B cell (primary cell): ENCODE data around the gene ZDHHC11.
"Not testable (repeated sequence)": the region's sequence is repeated elsewhere in the genome, so short reads cannot be mapped to it uniquely, and the experiment has no call there.

Experiments
- EZH2 ChIP-seq: IDR thresholded peaks from 2 replicates; pipeline ENCODE4 v1.6.1; 2012; ENCODE audit warnings: borderline replicate concordance, low read depth, mild to moderate bottlenecking, moderate library complexity, low read length; ENCODE audit not compliant: insufficient read depth, poor library complexity, severe bottlenecking
- TF ChIP-seq, protein P1 (sequence below): fragments of 200-600 bp; IDR thresholded peaks from one replicate; pipeline ENCODE4 v1.8.0; 2022; ENCODE audit warnings: antibody characterized with exemption, mild to moderate bottlenecking

DNA sequence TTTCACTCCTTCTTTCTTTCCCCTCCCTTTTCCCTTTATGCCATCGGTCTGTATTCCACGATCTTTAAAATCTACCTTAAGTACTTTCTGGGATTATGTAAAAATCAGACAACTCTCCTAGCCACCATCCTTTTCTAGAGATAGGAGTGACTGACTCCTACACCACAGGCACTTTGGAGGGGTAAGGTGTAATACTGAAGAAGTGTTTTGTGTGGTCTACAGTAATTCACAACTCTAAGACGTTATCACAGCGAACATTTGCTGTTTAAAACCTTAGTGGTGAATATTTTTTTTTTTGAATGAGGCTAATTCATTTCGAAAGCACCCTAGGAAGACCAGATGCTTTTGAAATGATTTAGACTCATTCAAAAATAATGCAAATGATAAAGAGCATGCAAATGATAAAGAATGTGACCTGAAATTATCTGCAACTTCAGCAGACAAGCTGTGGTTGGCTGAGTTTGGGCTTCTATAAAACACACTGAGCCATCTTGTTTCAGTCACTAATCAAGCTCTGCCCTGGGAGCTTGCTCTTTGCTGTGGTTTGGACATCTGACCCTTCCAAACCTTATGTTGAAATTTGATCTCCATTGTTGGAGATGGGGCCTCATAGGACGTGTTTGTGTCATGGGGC is 52.2 kb downstream of the ZDHHC11 start:
- TF ChIP-seq, protein P1, sequence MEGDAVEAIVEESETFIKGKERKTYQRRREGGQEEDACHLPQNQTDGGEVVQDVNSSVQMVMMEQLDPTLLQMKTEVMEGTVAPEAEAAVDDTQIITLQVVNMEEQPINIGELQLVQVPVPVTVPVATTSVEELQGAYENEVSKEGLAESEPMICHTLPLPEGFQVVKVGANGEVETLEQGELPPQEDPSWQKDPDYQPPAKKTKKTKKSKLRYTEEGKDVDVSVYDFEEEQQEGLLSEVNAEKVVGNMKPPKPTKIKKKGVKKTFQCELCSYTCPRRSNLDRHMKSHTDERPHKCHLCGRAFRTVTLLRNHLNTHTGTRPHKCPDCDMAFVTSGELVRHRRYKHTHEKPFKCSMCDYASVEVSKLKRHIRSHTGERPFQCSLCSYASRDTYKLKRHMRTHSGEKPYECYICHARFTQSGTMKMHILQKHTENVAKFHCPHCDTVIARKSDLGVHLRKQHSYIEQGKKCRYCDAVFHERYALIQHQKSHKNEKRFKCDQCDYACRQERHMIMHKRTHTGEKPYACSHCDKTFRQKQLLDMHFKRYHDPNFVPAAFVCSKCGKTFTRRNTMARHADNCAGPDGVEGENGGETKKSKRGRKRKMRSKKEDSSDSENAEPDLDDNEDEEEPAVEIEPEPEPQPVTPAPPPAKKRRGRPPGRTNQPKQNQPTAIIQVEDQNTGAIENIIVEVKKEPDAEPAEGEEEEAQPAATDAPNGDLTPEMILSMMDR: not testable (repeated sequence)
- TF ChIP-seq EZH2: not testable (repeated sequence)
